ENCODE measurements around the gene RPS27L. TPM values are rescaled to one million over a fixed set of nuclear protein-coding genes. Genes with fewer than 3 reads are reported as not detected.

The RPS27L gene
- total and polyA plus RNA-seq, 9 of the 15 experiments (the other 6 are each of a cell fraction or from before 2014, with no cell fraction given) = 72.2 to 382 (median 116) TPM

- TF ChIP-seq CHAMP1 (IDR thresholded peaks at IDR 0.05) (no peak), GTF2A2 (tag; IDR thresholded peaks at IDR 0.05) (no peak), ZNF511 (CRISPR knock-in tag; IDR thresholded peaks at IDR 0.05) (no peak), EGR1 (conservative IDR thresholded peaks at IDR 0.05) (peak; percentile 50; the same call in 1 of the 2 replicates), NFRKB (IDR thresholded peaks at IDR 0.05; ENCODE audit: low read depth) (no peak), TEAD4 (IDR thresholded peaks at IDR 0.05; ENCODE audit: low read length) (no peak), TEAD4 (CRISPR knock-in tag; IDR thresholded peaks at IDR 0.05; ENCODE audit: borderline replicate concordance) (no peak), RERE (CRISPR knock-in tag; IDR thresholded peaks at IDR 0.05; ENCODE audit: borderline replicate concordance) (no peak), LCOR (CRISPR knock-in tag; IDR thresholded peaks at IDR 0.05) (no peak), ZNF57 (CRISPR knock-in tag; IDR thresholded peaks at IDR 0.05) (no peak), MTA3 (IDR thresholded peaks at IDR 0.05; ENCODE audit: borderline replicate concordance) (peak; percentile 24; the same call in 1 of the 2 replicates), HMGN3 (IDR thresholded peaks at IDR 0.05; ENCODE audit: borderline replicate concordance, extremely low read depth, insufficient read length, low read depth, low read length) (peak; percentile 81), IFI16 (CRISPR knock-in tag; IDR thresholded peaks at IDR 0.05) (no peak), ADNP (tag; IDR thresholded peaks at IDR 0.05) (no peak), TEAD1 (CRISPR knock-in tag; IDR thresholded peaks at IDR 0.05) (peak in 1 of 2 experiments; percentile 67; a peak in 1 of 4 replicates), ZNF695 (CRISPR knock-in tag; IDR thresholded peaks at IDR 0.05) (no peak)
- TF ChIP-seq, protein P1, sequence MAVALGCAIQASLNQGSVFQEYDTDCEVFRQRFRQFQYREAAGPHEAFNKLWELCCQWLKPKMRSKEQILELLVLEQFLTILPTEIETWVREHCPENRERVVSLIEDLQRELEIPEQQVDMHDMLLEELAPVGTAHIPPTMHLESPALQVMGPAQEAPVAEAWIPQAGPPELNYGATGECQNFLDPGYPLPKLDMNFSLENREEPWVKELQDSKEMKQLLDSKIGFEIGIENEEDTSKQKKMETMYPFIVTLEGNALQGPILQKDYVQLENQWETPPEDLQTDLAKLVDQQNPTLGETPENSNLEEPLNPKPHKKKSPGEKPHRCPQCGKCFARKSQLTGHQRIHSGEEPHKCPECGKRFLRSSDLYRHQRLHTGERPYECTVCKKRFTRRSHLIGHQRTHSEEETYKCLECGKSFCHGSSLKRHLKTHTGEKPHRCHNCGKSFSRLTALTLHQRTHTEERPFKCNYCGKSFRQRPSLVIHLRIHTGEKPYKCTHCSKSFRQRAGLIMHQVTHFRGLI (CRISPR knock-in tag; IDR thresholded peaks at IDR 0.05) = no peak
Observed at GRCh38 chr15:63188926-63189871, 31.9 kb upstream of the RPS27L start, which contains the start of gene RAB8B (continued).

All from K562 (cell line).